T-helper 17 cell (primary cell): ENCODE measurements around the gene ZSCAN4. TPM values are rescaled to one million over a fixed set of nuclear protein-coding genes. Genes with fewer than 3 reads are reported as not detected.
A peak's percentile ranks its signal among the peaks of the same experiment; 100 is the strongest.

Source experiments
- ATAC-seq: fragments of 150-1000 bp; cut with Tn5 transposase; 2 replicates; pipeline ENCODE4 v1.10.0; 2021; ENCODE audit warnings: mild to moderate bottlenecking, moderate library complexity
- DNase-seq, 3 donors: peaks; one replicate each; pipeline versions ENCODE4 v3.0.0 to v3.0.0-alpha.2; 2020 to 2021
- H3K9me3 ChIP-seq: one replicate; pipeline ENCODE4 v1.7.0; 2013; ENCODE audit warnings: low read length, mild to moderate bottlenecking; ENCODE audit not compliant: control insufficient read depth, poor library complexity, severe bottlenecking
- H3K27ac Mint-ChIP-seq: one replicate; pipeline ENCODE4 v1.8.0; 2022; ENCODE audit warnings: mild to moderate bottlenecking, moderate library complexity, mixed read lengths
- H3K27me3 Mint-ChIP-seq: one replicate; pipeline ENCODE4 v1.8.0; 2022; ENCODE audit warnings: mixed read lengths
- H3K36me3 Mint-ChIP-seq: one replicate; pipeline ENCODE4 v1.8.0; 2022; ENCODE audit warnings: low read depth, mixed read lengths
- H3K4me1 Mint-ChIP-seq: one replicate; pipeline ENCODE4 v1.8.0; 2022; ENCODE audit warnings: mild to moderate bottlenecking, mixed read lengths
- H3K4me3 Mint-ChIP-seq: one replicate; pipeline ENCODE4 v1.8.0; 2022; ENCODE audit warnings: mild to moderate bottlenecking, moderate library complexity, mixed read lengths
- total RNA-seq, 4 donors: library from RNA in 2 of 4; stranded (reverse) in 2 of 4; gene quantifications; one replicate each; pipeline ENCODE4 v1.2.3 and lab custom pipeline; 2022 to 2026

ZSCAN4 gene
- total RNA-seq, 2 donors from 2014 or later = not detected

DNA sequence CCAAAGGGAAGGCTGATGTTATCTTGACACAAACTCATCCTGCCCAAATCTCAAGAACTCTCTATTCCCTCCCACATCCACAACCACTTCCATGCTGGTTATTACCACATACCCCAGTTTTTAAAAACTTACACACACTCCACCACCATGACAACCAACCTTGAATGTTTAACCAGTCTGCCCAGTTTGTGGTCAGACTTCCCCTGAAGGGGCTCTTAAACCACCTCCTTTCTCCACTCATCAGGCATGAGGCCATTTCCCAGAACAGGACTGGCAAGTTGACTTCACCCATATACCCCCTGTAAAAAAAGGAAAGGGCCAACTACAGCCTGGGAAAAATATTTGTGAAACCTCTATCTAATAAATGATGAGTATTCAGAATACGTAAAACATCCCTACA, 12.4 kb upstream of the ZSCAN4 start:
- H3K4me1 Mint-ChIP-seq = no peaks in the 10 kb centered on the region
- peaks cover 5% of the 10 kb centered on the region for H3K9me3 ChIP-seq
- H3K27ac Mint-ChIP-seq = no peak overlapping the region
- no peak overlapping the region for H3K4me3 Mint-ChIP-seq
- DNase-seq (no peak), ATAC-seq (no peak)
- H3K36me3 Mint-ChIP-seq = peaks cover 8% of the 10 kb centered on the region
- H3K27me3 Mint-ChIP-seq = peaks cover 21% of the 10 kb centered on the region

DNA sequence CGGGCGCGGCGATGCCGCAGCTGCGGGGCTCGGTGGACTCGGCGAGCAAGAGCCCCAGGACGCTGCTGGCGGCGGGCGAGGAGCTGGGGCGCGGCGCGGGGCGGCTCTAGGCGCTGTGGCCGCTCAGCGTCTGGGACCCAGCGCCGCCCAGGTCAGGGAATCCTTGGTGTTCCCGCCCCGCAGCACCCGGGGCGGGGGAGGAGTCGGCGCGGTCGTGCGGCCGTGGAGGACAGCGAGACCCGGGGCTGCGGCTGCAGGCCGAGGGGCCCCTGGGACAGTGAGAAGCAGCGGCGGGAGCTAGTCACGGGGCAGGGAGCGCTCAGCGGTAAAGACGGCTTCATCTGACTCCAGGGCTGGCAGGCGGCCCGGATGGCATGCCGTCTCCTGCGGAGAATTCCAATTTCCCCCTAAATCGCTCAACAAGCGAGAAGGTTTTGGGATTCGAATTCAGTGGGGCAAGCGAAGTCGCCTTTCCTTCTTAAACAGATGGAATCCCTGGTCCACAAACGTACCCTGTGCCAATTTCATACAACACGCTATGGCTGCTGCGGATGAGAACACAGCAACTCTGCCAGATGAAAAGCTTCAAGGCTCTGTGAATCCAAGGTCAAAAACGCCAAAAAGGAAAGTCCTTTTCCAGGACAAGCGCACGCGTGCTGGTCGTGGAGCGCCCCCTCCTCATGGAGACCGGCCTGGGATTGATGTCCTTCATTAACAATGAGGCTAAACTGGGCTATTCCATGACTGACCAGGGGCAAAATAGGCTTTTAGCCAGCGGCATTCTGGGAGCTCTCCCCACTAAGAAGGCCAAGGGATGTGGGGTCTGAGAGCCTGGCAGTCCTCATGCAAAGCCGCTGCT, 4.2 kb upstream of the ZSCAN4 start:
- Mint-ChIP-seq H3K36me3 (peaks cover 3% of the 10 kb centered on the region), H3K27me3 (peaks cover 38% of the 10 kb centered on the region), H3K4me1 (peaks cover 6% of the 10 kb centered on the region), H3K4me3 (peak overlapping the region; percentile 87), H3K27ac (no peak overlapping the region)
- H3K9me3 ChIP-seq = peaks cover 2% of the 10 kb centered on the region
- ATAC-seq (peak; percentile 46), DNase-seq (no peak)

DNA sequence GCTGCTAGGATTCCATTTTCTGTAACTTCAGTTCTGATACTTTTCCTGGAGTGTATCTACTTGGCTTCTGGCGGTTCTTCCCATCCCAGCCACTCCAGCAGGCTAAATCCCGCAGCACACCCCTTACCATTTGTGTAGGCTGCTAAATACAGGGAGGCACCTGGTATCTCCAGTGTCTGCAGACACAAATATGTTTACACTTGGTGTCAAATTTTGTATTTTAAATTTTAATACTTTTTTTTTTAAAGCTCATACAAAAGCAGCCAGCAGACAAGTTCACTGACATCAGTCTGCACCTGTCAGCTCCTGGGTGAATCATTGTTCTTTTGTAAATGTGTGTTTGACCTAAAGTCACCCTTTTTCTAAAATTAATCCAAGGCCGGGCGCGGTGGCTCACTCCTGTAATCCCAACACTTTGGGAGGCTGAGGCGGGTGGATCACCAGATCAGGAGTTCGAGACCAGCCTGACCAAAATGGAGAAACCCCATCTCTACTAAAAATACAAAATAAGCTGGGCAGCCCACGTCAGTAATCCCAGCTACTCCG, 3.4 kb upstream of the ZSCAN4 start:
- ATAC-seq (no peak), DNase-seq (no peak)
- peaks cover 32% of the 10 kb centered on the region for H3K27me3 Mint-ChIP-seq
- peak overlapping the region; percentile 45 for H3K4me3 Mint-ChIP-seq
- H3K4me1 Mint-ChIP-seq = peaks cover 6% of the 10 kb centered on the region
- peaks cover 2% of the 10 kb centered on the region for H3K9me3 ChIP-seq
- H3K27ac Mint-ChIP-seq = no peak overlapping the region
- H3K36me3 Mint-ChIP-seq = peaks cover 3% of the 10 kb centered on the region

DNA sequence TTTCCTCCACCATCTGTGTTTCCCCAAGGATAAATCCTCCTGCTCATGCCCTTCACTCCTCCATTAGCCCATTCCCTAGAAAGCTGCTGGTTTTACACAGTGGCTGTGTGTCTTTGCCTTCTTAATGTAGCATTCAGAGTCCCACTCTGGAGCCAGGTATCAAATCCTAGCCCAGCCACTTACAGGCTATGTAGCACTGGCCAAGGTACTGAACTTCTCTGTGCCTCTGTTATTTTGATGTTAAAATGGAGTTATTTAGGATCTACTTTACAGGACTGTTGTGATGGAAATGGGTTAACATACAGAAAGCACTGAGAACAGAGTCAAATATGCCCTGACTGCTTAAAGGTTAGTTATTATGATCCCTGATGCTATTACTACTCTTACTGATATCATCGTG, 1.5 kb upstream of the ZSCAN4 start:
- Mint-ChIP-seq H3K27me3 (peaks cover 18% of the 10 kb centered on the region), H3K4me3 (no peak overlapping the region), H3K27ac (no peak overlapping the region), H3K36me3 (peaks cover 2% of the 10 kb centered on the region), H3K4me1 (peaks cover 6% of the 10 kb centered on the region)
- DNase-seq = no peak
- no peak for ATAC-seq
- no peaks in the 10 kb centered on the region for H3K9me3 ChIP-seq

DNA sequence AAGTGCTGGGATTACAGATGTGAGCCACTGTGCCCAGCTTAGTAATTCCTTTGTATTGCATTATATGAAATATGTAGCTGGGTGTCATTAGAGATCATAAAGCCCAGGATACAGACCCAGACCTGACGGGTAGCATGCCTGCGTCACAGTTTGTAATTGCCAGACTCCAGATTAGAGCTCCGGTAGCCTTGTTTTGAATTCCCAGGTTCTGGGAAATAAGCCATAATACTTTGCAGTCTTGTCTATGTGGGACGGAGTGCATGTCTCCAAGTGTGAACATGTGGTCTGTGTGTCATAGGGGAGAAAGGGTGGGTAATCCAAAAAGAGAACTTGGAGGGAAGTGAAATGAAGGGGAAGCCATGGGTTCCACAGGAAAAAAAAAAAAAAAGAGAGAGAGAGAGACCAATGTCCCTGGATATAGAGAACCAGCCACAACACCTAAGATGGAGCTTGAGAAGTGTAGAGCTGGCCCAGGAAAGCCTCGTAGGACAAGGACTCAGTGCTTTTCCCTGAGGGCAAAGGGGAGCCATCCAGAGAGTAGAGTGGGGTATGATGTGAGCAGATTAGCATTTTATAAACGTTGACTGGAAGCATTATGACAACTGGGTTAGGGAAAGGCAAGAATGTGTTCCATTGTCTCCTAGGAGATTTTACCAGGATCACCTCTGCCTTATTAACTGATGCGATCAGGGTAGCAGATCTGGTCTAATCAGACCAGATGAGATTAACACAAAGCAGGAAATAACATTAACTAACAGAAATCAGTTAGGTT, 2.6 kb downstream of the ZSCAN4 start:
- Mint-ChIP-seq H3K27me3 (peaks cover 8% of the 10 kb centered on the region), H3K4me3 (no peak overlapping the region), H3K4me1 (no peaks in the 10 kb centered on the region), H3K27ac (no peak overlapping the region), H3K36me3 (no peaks in the 10 kb centered on the region)
- no peak for ATAC-seq
- H3K9me3 ChIP-seq = no peaks in the 10 kb centered on the region
- DNase-seq = no peak

DNA sequence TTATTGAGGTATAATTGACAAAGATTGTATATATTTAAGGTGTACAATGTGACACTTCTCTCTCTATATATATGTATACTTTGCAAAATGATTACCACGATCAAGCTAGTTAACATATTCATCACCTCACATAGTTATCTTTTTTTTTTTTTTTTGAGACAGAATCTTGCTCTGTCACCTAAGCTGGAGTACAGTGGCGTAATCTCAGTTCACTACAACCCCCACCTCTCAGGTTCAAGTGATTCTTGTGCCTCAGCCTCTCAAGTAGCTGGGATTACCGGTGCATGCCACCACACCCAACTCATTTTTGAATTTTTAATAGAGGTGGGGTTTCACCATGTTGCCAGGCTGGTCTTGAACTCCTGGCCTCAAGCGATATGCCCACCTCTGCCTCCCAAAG, 3.7 kb downstream of the ZSCAN4 start:
- Mint-ChIP-seq H3K27me3 (peaks cover 14% of the 10 kb centered on the region), H3K4me1 (no peaks in the 10 kb centered on the region), H3K36me3 (no peaks in the 10 kb centered on the region), H3K4me3 (no peak overlapping the region), H3K27ac (no peak overlapping the region)
- ATAC-seq (no peak), DNase-seq (no peak)
- H3K9me3 ChIP-seq = no peaks in the 10 kb centered on the region

DNA sequence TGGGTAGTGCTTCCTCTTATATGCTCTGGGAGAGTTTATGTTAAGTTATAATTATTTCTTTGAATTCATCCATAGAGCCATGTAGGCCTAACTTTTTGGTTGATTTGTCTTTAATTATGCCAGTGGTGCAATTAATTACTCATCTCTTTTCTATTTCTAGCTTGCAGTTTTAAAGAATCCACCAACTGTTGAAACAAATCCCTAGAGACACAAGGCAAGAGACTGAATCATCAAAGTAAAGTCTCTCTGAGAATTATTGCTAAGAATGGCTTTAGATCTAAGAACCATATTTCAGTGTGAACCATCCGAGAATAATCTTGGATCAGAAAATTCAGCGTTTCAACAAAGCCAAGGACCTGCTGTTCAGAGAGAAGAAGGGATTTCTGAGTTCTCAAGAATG, 7.1 kb downstream of the ZSCAN4 start:
- DNase-seq (no peak), ATAC-seq (no peak)
- no peak overlapping the region for H3K27ac Mint-ChIP-seq
- H3K36me3 Mint-ChIP-seq = peaks cover 3% of the 10 kb centered on the region
- no peaks in the 10 kb centered on the region for H3K4me1 Mint-ChIP-seq
- H3K27me3 Mint-ChIP-seq = peaks cover 21% of the 10 kb centered on the region
- H3K4me3 Mint-ChIP-seq = no peak overlapping the region
- peaks cover 6% of the 10 kb centered on the region for H3K9me3 ChIP-seq

DNA sequence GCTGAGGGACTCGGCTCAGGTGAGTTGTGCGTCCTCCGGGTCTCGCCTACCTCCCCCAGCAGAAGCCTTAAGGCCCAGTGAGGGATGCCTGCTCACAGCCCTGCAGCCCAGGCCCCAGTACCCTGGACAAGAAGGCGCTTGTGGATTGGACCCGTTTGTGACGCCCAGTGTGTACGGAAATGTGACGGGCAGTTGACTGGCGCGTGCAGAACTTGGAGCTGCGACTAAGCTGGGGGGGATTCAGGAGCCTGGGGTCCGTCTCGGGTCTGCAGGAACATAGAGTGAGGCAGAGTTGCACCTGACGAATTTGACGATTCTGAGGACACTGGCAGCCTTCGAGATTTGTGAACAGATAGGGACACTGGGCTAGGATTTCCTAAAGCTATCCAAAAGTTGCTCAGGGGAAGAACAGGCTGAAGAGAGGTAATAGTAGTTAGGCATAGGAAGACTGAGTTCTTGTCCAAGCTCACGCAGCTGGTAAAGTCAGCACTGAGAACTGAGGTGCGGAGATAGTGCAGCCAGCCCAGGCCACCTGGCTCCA, 13.6 kb downstream of the ZSCAN4 start:
- Mint-ChIP-seq H3K27ac (peak overlapping the region; percentile 84), H3K4me1 (peaks cover 4% of the 10 kb centered on the region), H3K36me3 (peaks cover 18% of the 10 kb centered on the region), H3K27me3 (peaks cover 8% of the 10 kb centered on the region), H3K4me3 (peak overlapping the region; percentile 89)
- no peak for DNase-seq
- H3K9me3 ChIP-seq = peaks cover 49% of the 10 kb centered on the region
- no peak for ATAC-seq

DNA sequence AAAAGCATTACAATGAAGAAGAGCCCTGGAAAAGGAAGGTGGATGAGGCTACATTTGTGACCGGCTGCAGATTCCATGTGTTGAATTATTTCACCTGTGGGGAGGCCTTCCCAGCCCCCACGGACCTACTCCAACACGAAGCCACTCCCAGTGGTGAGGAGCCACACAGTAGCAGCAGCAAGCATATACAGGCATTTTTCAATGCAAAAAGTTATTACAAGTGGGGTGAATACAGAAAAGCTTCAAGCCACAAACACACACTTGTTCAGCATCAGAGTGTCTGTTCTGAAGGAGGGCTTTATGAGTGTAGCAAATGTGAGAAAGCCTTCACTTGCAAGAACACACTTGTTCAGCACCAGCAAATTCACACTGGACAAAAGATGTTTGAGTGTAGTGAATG, 18.0 kb downstream of the ZSCAN4 start:
- Mint-ChIP-seq H3K4me3 (no peak overlapping the region), H3K36me3 (peaks cover 15% of the 10 kb centered on the region), H3K27ac (no peak overlapping the region), H3K27me3 (no peaks in the 10 kb centered on the region), H3K4me1 (peaks cover 4% of the 10 kb centered on the region)
- DNase-seq = no peak
- peaks cover 64% of the 10 kb centered on the region for H3K9me3 ChIP-seq
- ATAC-seq = no peak

DNA sequence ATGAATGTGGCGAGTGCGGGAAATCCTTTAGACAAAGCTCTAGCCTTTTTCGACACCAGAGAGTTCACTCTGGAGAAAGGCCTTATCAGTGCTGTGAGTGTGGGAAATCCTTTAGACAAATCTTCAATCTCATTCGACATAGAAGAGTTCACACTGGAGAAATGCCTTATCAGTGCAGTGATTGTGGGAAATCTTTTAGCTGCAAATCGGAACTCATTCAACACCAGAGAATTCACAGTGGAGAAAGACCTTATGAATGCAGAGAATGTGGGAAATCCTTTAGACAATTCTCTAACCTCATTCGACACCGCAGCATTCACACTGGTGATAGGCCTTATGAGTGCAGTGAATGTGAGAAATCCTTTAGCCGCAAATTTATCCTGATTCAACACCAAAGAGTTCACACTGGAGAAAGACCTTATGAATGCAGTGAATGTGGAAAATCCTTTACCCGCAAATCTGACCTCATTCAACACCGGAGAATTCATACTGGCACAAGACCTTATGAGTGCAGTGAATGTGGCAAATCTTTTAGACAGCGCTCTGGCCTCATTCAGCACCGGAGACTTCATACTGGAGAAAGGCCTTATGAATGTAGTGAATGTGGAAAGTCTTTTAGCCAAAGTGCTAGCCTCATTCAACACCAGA, 18.8 kb downstream of the ZSCAN4 start:
- H3K27ac Mint-ChIP-seq = no peak overlapping the region
- ATAC-seq (no peak), DNase-seq (no peak)
- H3K9me3 ChIP-seq = peaks cover 67% of the 10 kb centered on the region
- no peaks in the 10 kb centered on the region for H3K27me3 Mint-ChIP-seq
- no peak overlapping the region for H3K4me3 Mint-ChIP-seq
- no peaks in the 10 kb centered on the region for H3K4me1 Mint-ChIP-seq
- peaks cover 15% of the 10 kb centered on the region for H3K36me3 Mint-ChIP-seq

DNA sequence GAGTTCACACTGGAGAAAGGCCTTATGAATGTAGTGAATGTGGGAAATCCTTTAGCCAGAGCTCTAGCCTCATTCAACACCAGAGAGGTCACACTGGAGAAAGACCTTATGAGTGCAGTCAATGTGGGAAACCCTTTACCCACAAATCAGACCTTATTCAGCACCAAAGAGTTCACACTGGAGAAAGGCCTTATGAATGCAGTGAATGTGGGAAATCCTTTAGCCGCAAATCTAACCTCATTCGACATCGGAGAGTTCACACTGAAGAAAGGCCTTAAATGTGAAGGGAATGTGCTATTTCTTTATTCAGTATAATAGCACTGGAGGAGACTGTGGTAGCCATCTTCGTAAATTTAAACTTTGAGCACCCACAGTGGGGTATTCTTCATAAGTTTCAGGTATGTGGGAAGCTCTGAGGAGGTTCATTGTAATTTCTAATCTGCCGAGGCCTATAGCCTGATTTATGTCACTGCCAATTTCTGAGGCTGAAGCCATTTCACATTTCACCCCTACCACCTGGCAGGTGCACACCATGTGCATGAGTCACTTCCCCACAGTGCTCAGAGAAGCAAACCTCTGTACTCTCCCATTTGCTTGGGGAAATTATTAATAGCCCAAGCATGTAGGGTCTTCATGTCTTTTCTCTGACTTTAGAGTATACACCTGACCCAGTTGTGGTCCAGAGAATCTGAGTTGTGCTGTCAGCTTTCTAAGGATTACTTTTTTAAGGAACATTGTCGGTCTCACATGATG, 19.5 kb downstream of the ZSCAN4 start:
- no peaks in the 10 kb centered on the region for H3K27me3 Mint-ChIP-seq
- no peaks in the 10 kb centered on the region for H3K4me1 Mint-ChIP-seq
- H3K36me3 Mint-ChIP-seq = peaks cover 11% of the 10 kb centered on the region
- H3K4me3 Mint-ChIP-seq = no peak overlapping the region
- DNase-seq (no peak), ATAC-seq (no peak)
- peaks cover 68% of the 10 kb centered on the region for H3K9me3 ChIP-seq
- H3K27ac Mint-ChIP-seq = no peak overlapping the region

DNA sequence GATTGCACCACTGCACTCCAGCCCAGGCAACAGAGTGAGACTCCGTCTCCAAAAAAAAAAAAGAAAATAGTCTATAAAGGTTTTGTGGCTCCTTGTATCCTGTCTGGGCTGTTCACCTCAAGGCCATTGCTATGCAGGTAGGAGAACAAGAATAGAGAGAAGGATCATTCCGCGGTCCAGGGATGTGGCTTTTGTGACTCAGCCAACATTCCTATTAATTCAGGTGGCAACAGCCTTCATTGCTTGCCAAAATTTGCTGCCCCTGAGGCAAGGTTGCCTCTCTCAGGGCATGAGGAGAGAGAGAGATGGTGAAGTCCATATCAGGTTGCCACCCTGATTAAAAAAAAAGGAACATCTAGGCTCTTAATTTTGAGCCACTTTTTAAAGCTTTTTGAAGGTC, 21.0 kb downstream of the ZSCAN4 start:
- H3K9me3 ChIP-seq = peaks cover 53% of the 10 kb centered on the region
- Mint-ChIP-seq H3K27ac (no peak overlapping the region), H3K27me3 (no peaks in the 10 kb centered on the region), H3K4me1 (no peaks in the 10 kb centered on the region), H3K4me3 (no peak overlapping the region), H3K36me3 (peaks cover 6% of the 10 kb centered on the region)
- no peak for ATAC-seq
- no peak for DNase-seq
